Choroid plexus epithelial cell (primary cell): ENCODE results near the gene CXCR1.
"Not testable (repeated sequence)": the region's sequence is repeated elsewhere in the genome, so short reads cannot be mapped to it uniquely, and the experiment has no call there.

Experiments used
- DNase-seq: peaks from one replicate; pipeline ENCODE4 v3.0.0-alpha.2; 2010; ENCODE audit warnings: low read depth
- H3K4me3 ChIP-seq: 2 replicates; pipeline ENCODE4 v1.5.1; 2011; ENCODE audit warnings: low read depth, mild to moderate bottlenecking, control low read depth, low read length, moderate library complexity
- CTCF ChIP-seq: conservative IDR thresholded peaks from 2 replicates; pipeline ENCODE4 v1.5.1; 2011; ENCODE audit warnings: low read depth, mild to moderate bottlenecking, control low read depth, inconsistent platforms, low read length, moderate library complexity

The CXCR1 gene

GRCh38 chr2:218180467-218181114 lies 13.8 kb upstream of the CXCR1 start:
- no peak for TF ChIP-seq CTCF
- DNase-seq, result no peak
- H3K4me3 ChIP-seq, result no peak overlapping the region

- no peak for DNase-seq
- no peak overlapping the region for H3K4me3 ChIP-seq
- no peak for TF ChIP-seq CTCF
Measured at GRCh38 chr2:218179782-218180181, 13.0 kb upstream of the CXCR1 start.

GRCh38 chr2:218172845-218173244 lies 6.1 kb upstream of the CXCR1 start:
- no peak overlapping the region for H3K4me3 ChIP-seq
- DNase-seq, result no peak
- no peak for TF ChIP-seq CTCF

GRCh38 chr2:218171744-218172143 lies 5.0 kb upstream of the CXCR1 start:
- not testable (repeated sequence) for H3K4me3 ChIP-seq, DNase-seq

- no peak for DNase-seq
- H3K4me3 ChIP-seq, result no peak overlapping the region
- TF ChIP-seq CTCF, result no peak
Measured at GRCh38 chr2:218169757-218170546, 3.2 kb upstream of the CXCR1 start.

GRCh38 chr2:218168635-218169462 lies 2.1 kb upstream of the CXCR1 start:
- peak; percentile 52 for DNase-seq
- no peak overlapping the region for H3K4me3 ChIP-seq
- TF ChIP-seq CTCF, result peak; percentile 84

GRCh38 chr2:218168016-218168415 lies 1.3 kb upstream of the CXCR1 start:
- TF ChIP-seq CTCF, result no peak
- no peak overlapping the region for H3K4me3 ChIP-seq
- no peak for DNase-seq
